OCI-LY3 (cell line): ENCODE results near the gene ZNF516.

ENCODE experiments used
- CTCF ChIP-seq: fragments of 200-600, 300-600 bp; sonication (generic); IDR thresholded peaks from 2 replicates; pipeline ENCODE4 v1.5.1; 2014; ENCODE audit warnings: antibody characterized with exemption, low read length, low read depth
- EZH2phosphoT487 ChIP-seq: fragments of 200-600 bp; shearing (Covaris generic); IDR thresholded peaks from 2 replicates; pipeline ENCODE4 v1.6.1; 2018; ENCODE audit warnings: antibody characterized with exemption, mixed run types, low read depth

DNA sequence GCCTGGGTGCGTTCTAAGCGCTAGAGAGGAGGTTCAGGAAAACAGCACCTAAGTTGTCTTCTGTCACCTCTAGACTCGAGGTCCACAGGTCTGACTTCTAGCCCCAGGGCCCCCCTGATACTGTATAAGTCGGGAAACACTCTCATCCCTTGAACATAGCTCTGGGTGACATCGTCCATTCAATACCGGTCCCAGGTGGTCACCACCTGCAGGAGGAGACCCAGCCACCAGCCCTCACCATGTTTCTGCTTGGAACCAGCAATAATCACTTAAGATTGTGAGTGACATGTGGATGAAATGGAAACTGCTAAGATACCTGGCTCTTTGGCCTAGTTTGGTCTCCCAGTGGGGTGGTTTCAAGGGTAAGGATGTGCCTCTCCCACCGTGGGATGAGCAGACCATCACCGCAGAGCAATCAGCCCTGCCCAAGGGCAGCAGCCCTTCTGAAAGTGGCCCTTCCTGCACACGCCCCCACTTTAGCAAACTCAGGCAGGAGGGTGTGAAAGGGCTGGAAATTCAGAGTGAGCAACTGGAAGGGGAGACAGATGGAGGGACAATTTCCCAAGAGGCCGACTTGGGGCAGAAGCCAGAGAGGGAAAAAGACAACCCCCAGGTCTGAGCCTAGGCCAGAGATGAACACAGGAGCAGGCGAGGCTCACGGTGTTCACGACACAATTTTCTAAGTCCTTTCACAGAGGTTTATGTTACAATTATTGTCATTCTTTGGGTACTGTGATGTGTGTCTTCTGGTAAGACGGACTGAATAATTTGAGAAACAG lies 95.2 kb downstream of the ZNF516 start:
- TF ChIP-seq CTCF, result no peak
- no peak for TF ChIP-seq EZH2phosphoT487
